Osteoblast (primary cell): Measurements from ENCODE around the gene TIMM9. TPM values are rescaled to one million over a fixed set of nuclear protein-coding genes. Genes with fewer than 3 reads are reported as not detected.

Experiments used
- DNase-seq: peaks from one replicate; pipeline ENCODE4 v3.0.0; 2011; ENCODE audit warnings: low spot score, mixed read lengths; ENCODE audit not compliant: insufficient read length; ENCODE audit errors: missing footprints
- H2AFZ ChIP-seq: 2 replicates; pipeline ENCODE4 v1.6.0; 2011; ENCODE audit warnings: mild to moderate bottlenecking, low read length
- H3K27ac ChIP-seq: 2 replicates; pipeline ENCODE4 v1.5.1; 2011; ENCODE audit warnings: mild to moderate bottlenecking, low read depth, low read length, moderate library complexity
- H3K27me3 ChIP-seq: 2 replicates; pipeline ENCODE4 v1.6.0; 2012; ENCODE audit warnings: mild to moderate bottlenecking, control low read depth, inconsistent platforms, low read length, moderate library complexity; ENCODE audit not compliant: insufficient read depth
- H3K36me3 ChIP-seq: 2 replicates; pipeline ENCODE4 v1.5.1; 2011; ENCODE audit warnings: mild to moderate bottlenecking, low read length, control low read depth, moderate library complexity; ENCODE audit not compliant: insufficient read depth
- H3K4me1 ChIP-seq: 2 replicates; pipeline ENCODE4 v1.5.1; 2011; ENCODE audit warnings: mild to moderate bottlenecking, low read length, control low read depth, moderate library complexity; ENCODE audit not compliant: insufficient read depth
- H3K4me2 ChIP-seq: 2 replicates; pipeline ENCODE4 v1.6.0; 2011; ENCODE audit warnings: mild to moderate bottlenecking, low read length; ENCODE audit not compliant: insufficient read depth
- H3K4me3 ChIP-seq: fragments of 200-600 bp; sonication (generic); 3 replicates; pipeline ENCODE4 v1.5.1; 2012; ENCODE audit warnings: mild to moderate bottlenecking, low read length, inconsistent platforms; ENCODE audit not compliant: insufficient read depth
- H3K79me2 ChIP-seq: 2 replicates; pipeline ENCODE4 v1.6.0; 2012; ENCODE audit warnings: mild to moderate bottlenecking, low read length, control low read depth, inconsistent platforms; ENCODE audit not compliant: insufficient read depth
- H3K9me3 ChIP-seq: 2 replicates; pipeline ENCODE4 v1.5.1; 2011; ENCODE audit warnings: low read depth, low read length, control low read depth
- H4K20me1 ChIP-seq: 2 replicates; pipeline ENCODE4 v1.6.0; 2012; ENCODE audit warnings: mild to moderate bottlenecking, low read length, control low read depth; ENCODE audit not compliant: insufficient read depth
- CTCF ChIP-seq: IDR thresholded peaks from 2 replicates; pipeline ENCODE4 v1.5.1; 2011; ENCODE audit warnings: mild to moderate bottlenecking, low read depth, low read length, moderate library complexity; ENCODE audit errors: extremely low read depth
- total RNA-seq: library from RNA; depleted of rRNA; stranded (reverse); fragments of >200 nt; gene quantifications from 2 replicates; pipeline ENCODE4 v1.2.3, GENCODE V29; 2012

The TIMM9 gene
- total RNA-seq, 1 donor = 18.1 TPM

DNA sequence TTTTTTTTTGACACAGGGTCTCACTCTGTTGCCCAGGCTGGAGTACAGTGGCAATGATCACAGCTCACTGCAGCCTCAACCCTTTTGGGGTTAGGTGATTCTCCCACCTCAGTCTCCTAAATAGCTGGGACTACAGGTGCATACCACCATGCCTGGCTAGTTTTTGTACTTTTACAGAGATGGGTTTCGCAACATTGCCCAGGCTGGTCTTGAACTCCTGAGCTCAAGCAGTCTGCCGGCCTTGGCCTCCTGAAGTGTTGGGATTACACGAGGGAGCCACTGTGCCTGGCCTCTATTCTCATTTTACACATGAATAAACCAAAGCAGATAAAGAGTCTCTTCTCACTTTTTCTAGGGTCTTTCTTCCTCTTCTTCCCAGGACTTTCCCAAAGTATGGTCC lies 28.4 kb downstream of the TIMM9 start:
- no peak for DNase-seq
- no peaks in the 10 kb centered on the region for H3K36me3 ChIP-seq
- H2AFZ ChIP-seq = no peak overlapping the region
- no peaks in the 10 kb centered on the region for H3K27me3 ChIP-seq
- no peak overlapping the region for H3K4me2 ChIP-seq
- no peak overlapping the region for H3K27ac ChIP-seq
- H3K79me2 ChIP-seq = no peaks in the 10 kb centered on the region
- H4K20me1 ChIP-seq = no peaks in the 10 kb centered on the region
- TF ChIP-seq CTCF = no peak
- H3K4me3 ChIP-seq = no peak overlapping the region
- no peaks in the 10 kb centered on the region for H3K9me3 ChIP-seq
- H3K4me1 ChIP-seq = peaks cover 5% of the 10 kb centered on the region

- H3K4me3 ChIP-seq = no peak overlapping the region
- no peak overlapping the region for H2AFZ ChIP-seq
- no peaks in the 10 kb centered on the region for H3K9me3 ChIP-seq
- no peaks in the 10 kb centered on the region for H3K36me3 ChIP-seq
- no peaks in the 10 kb centered on the region for H3K79me2 ChIP-seq
- H3K27ac ChIP-seq = no peak overlapping the region
- H3K4me1 ChIP-seq = peaks cover 5% of the 10 kb centered on the region
- TF ChIP-seq CTCF = no peak
- no peaks in the 10 kb centered on the region for H3K27me3 ChIP-seq
- H3K4me2 ChIP-seq = no peak overlapping the region
- no peaks in the 10 kb centered on the region for H4K20me1 ChIP-seq
- no peak for DNase-seq
Observed at GRCh38 chr14:58398495-58398894, 28.8 kb downstream of the TIMM9 start.

DNA sequence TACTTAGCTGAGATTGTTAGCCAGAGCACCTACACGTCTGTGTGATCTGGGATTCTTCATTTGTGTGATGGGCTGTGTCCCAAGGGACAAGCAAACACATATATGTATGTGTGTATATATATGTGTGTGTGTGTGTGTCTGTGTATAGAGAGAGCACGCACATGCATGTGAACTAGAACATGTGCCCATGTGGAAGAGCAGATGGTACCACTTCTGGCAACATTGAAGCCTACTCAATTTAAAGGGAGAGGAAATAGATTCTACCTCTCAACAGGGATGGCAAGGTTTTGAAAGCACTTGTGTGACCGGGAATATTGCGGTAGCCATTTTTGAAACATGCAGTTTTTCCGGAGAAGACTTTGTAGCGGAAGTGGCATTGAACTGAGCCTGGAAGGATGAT lies 30.2 kb downstream of the TIMM9 start:
- Histone ChIP-seq H3K4me1 (peaks cover 5% of the 10 kb centered on the region), H3K27ac (no peak overlapping the region), H3K9me3 (no peaks in the 10 kb centered on the region), H3K36me3 (no peaks in the 10 kb centered on the region), H3K79me2 (no peaks in the 10 kb centered on the region), H2AFZ (no peak overlapping the region), H3K27me3 (no peaks in the 10 kb centered on the region), H4K20me1 (no peaks in the 10 kb centered on the region), H3K4me2 (no peak overlapping the region), H3K4me3 (no peak overlapping the region)
- no peak for DNase-seq
- no peak for TF ChIP-seq CTCF

DNA sequence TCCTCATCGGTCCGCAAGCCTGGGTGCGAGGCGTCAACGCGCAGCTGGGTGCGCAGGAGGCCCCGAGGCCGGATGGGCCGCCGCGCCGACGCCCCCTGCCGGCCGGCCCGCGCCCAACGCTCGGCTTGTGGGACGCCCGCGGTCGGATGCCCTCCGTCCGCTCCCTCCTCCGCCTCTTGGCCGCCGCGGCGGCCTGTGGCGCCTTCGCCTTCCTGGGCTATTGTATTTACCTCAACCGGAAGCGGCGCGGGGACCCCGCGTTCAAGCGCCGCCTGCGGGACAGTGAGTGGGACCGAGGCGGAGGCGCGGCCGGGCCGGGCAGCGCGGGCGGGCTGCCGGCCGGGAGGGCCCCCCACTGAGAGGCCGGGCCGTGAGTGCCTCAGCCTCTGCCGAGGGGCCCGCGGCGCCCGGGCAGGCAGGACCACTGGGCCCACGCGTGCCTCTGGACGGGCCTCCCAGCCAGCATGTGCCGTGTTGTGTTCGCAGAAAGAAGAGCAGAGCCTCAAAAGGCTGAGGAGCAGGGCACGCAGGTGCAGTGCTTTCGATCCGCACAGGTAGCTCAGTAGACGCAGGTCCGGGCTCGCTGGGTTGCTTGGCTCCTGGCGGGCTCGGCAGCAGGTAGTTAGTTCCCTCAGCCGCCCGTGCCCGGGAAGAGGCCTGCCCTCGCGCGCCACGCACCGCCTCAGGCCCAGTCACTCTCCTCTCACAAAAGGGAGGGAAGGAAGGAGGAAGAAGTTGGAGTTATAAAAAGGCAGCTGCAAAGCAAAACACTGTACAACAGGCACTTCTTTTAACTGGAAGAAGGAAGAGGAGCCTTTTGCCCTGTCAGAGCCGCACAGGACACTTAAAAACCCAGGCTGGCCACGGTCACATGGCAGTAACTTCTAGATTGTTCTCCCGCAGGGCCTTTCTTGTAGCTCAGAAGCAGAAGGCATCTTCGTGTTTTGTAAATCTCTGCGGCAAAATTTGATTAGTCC lies 31.2 kb downstream of the TIMM9 start, which contains the start of gene TOMM20L:
Gene TOMM20L, plus strand, starts transcription at position 119 of the 977 bp plus-strand sequence. Its CDS starts 28 bp downstream, at position 147.
- H3K9me3 ChIP-seq = no peaks in the 10 kb centered on the region
- H3K27ac ChIP-seq = no peak within 1 kb of the TSS
- H3K27me3 ChIP-seq = no peaks in the 10 kb centered on the region
- H3K4me2 ChIP-seq = peak within 1 kb of the TSS; percentile 79
- H3K79me2 ChIP-seq = no peaks in the 10 kb centered on the region
- peak within 1 kb of the TSS; percentile 94 for H2AFZ ChIP-seq
- peak within 1 kb of the TSS; percentile 73 for H3K4me3 ChIP-seq
- no peaks in the 10 kb centered on the region for H4K20me1 ChIP-seq
- peaks cover 5% of the 10 kb centered on the region for H3K4me1 ChIP-seq
- H3K36me3 ChIP-seq = no peaks in the 10 kb centered on the region
- DNase-seq = peak; percentile 98
- peak; percentile 59 for TF ChIP-seq CTCF
